HG03460 (cell line): ENCODE data around the gene COPG1.
A peak's percentile ranks its signal among the peaks of the same experiment; 100 is the strongest.
"Not testable (repeated sequence)": the region's sequence is repeated elsewhere in the genome, so short reads cannot be mapped to it uniquely, and the experiment has no call there.

Experiments
- ATAC-seq: cut with Tn5 transposase; IDR thresholded peaks from one replicate; pipeline ENCODE4 v1.9.1; 2021; ENCODE audit not compliant: unreplicated experiment

The COPG1 gene

GRCh38 chr3:129249284-129250065 is at the start of gene COPG1:
COPG1 (plus strand) TSS chr3:129249606; CDS start chr3:129249710, 104 bp downstream.
- peak; percentile 82 for ATAC-seq

GRCh38 chr3:129204473-129204872 is 44.9 kb upstream of the COPG1 start:
- ATAC-seq: no peak

- no peak for ATAC-seq
These were observed 44.1 kb upstream of the COPG1 start for GRCh38 chr3:129205109-129205832.

- no peak for ATAC-seq
These were observed 41.9 kb upstream of the COPG1 start for GRCh38 chr3:129207479-129207878.

- no peak for ATAC-seq
These were observed 38.1 kb upstream of the COPG1 start for GRCh38 chr3:129211345-129211744.

- ATAC-seq: no peak
These were observed 37.6 kb upstream of the COPG1 start for GRCh38 chr3:129211772-129212171.

- ATAC-seq: no peak
These were observed 36.2 kb upstream of the COPG1 start for GRCh38 chr3:129213238-129213637.

- ATAC-seq: no peak
These were observed 30.7 kb upstream of the COPG1 start for GRCh38 chr3:129218742-129219141.

- ATAC-seq: not testable (repeated sequence)
These were observed 25.0 kb upstream of the COPG1 start for GRCh38 chr3:129224387-129224786.

- no peak for ATAC-seq
These were observed 24.4 kb upstream of the COPG1 start for GRCh38 chr3:129224984-129225393.

GRCh38 chr3:129226374-129226773 is 23.0 kb upstream of the COPG1 start:
- ATAC-seq: no peak

GRCh38 chr3:129228891-129229585 is 20.4 kb upstream of the COPG1 start:
- no peak for ATAC-seq

GRCh38 chr3:129230311-129231019 is 18.9 kb upstream of the COPG1 start:
- ATAC-seq: no peak

- ATAC-seq: no peak
These were observed 17.9 kb upstream of the COPG1 start for GRCh38 chr3:129231331-129232119.

- ATAC-seq: peak; percentile 93
These were observed 15.9 kb upstream of the COPG1 start for GRCh38 chr3:129233538-129233937.

- ATAC-seq: no peak
These were observed 15.0 kb upstream of the COPG1 start for GRCh38 chr3:129234441-129234840.

GRCh38 chr3:129235344-129235917 is 14.0 kb upstream of the COPG1 start:
- no peak for ATAC-seq

GRCh38 chr3:129238945-129239705 is 10.3 kb upstream of the COPG1 start:
- no peak for ATAC-seq

GRCh38 chr3:129239991-129240390 is 9.4 kb upstream of the COPG1 start:
- ATAC-seq: no peak
